A549 (cell line): ENCODE measurements around the gene GFM2.

Experiments used
- CEBPB ChIP-seq, 2 experiments: fragments of >200 bp in 1 of 2; sonication (Bioruptor Twin) in 1 of 2; formaldehyde crosslinking in 1 of 2; IDR thresholded peaks; 2 replicates each; pipeline ENCODE4 v1.6.1; 2012 to 2016
- CTCF ChIP-seq: fragments of >200 bp; sonication (Bioruptor Twin); formaldehyde crosslinking; IDR thresholded peaks from 3 replicates; pipeline ENCODE4 v1.5.1; 2016
- HMGXB4 ChIP-seq: fragments of 250-450 bp; sonication (Bioruptor Pico); IDR thresholded peaks from 2 replicates; pipeline ENCODE4 v1.5.0; 2021; ENCODE audit warnings: mild to moderate bottlenecking, moderate library complexity, borderline replicate concordance
- KDM1A ChIP-seq: fragments of 200-600 bp; sonication (generic); IDR thresholded peaks from 2 replicates; pipeline ENCODE4 v1.6.1; 2016; ENCODE audit warnings: low read depth, mild to moderate bottlenecking
- KDM5A ChIP-seq: fragments of 200-600 bp; sonication (generic); IDR thresholded peaks from 2 replicates; pipeline ENCODE4 v1.6.1; 2016; ENCODE audit warnings: antibody characterized with exemption, mild to moderate bottlenecking
- MAFK ChIP-seq: fragments of 450-650 bp; IDR thresholded peaks from 2 replicates; pipeline ENCODE4 v1.6.1; 2014; ENCODE audit not compliant: partially characterized antibody
- MAX ChIP-seq: IDR thresholded peaks from 2 replicates; pipeline ENCODE4 v1.6.1; 2012
- MYC ChIP-seq: IDR thresholded peaks from 2 replicates; pipeline ENCODE4 v1.6.1; 2012; ENCODE audit warnings: mild to moderate bottlenecking, inconsistent platforms, low read length, improper control_type of control experiment, borderline replicate concordance
- POLR2A ChIP-seq: IDR thresholded peaks from 2 replicates; pipeline ENCODE4 v1.6.1; 2012; ENCODE audit warnings: mild to moderate bottlenecking, low read length
- RARB ChIP-seq: fragments of 250-450 bp; sonication (Bioruptor Pico); IDR thresholded peaks from 2 replicates; pipeline ENCODE4 v1.8.0; 2021; ENCODE audit warnings: mild to moderate bottlenecking, moderate library complexity
- RFX5 ChIP-seq: fragments of 450-650 bp; IDR thresholded peaks from 2 replicates; pipeline ENCODE4 v1.7.1; 2014; ENCODE audit warnings: antibody characterized with exemption, mild to moderate bottlenecking, moderate library complexity
- RNF2 ChIP-seq: fragments of 200-600 bp; sonication (generic); IDR thresholded peaks from 2 replicates; pipeline ENCODE4 v1.6.1; 2016; ENCODE audit warnings: low read depth, mild to moderate bottlenecking, antibody characterized with exemption, moderate library complexity, borderline replicate concordance

- no peak for TF ChIP-seq POLR2A
- no peak for TF ChIP-seq CTCF
- TF ChIP-seq RARB (CRISPR knock-in tag) = no peak
- no peak for TF ChIP-seq RFX5
- TF ChIP-seq MYC = no peak
- TF ChIP-seq CEBPB (IDR thresholded peaks at IDR 0.05) = no peak
- no peak for TF ChIP-seq HMGXB4 (CRISPR knock-in tag)
- TF ChIP-seq MAFK = no peak
- no peak for TF ChIP-seq MAX
- no peak for TF ChIP-seq RNF2
- TF ChIP-seq KDM5A = no peak
- TF ChIP-seq KDM1A = no peak
Observed at GRCh38 chr5:74798977-74799911, 32.3 kb upstream of the GFM2 start.
